Mononuclear cell (primary cell): ENCODE results near the gene RNF43. TPM values are rescaled to one million over a fixed set of nuclear protein-coding genes. Genes with fewer than 3 reads are reported as not detected.

Experiments
- H3K27me3 ChIP-seq: 2 replicates; pipeline ENCODE4 v1.6.0; 2011; ENCODE audit warnings: low read length, control low read depth; ENCODE audit not compliant: insufficient read depth
- H3K4me1 ChIP-seq: 2 replicates; pipeline ENCODE4 v1.5.1; 2011; ENCODE audit warnings: mild to moderate bottlenecking, low read length, control low read depth; ENCODE audit not compliant: insufficient read depth
- H3K4me3 ChIP-seq: 2 replicates; pipeline ENCODE4 v1.5.1; 2011; ENCODE audit warnings: mild to moderate bottlenecking, low read length, moderate library complexity
- H3K9me3 ChIP-seq: 2 replicates; pipeline ENCODE4 v1.5.1; 2011; ENCODE audit warnings: low read depth, mild to moderate bottlenecking, control low read depth, low read length
- total RNA-seq: library from RNA; depleted of rRNA; stranded (reverse); fragments of >200 nt; gene quantifications from one replicate; pipeline ENCODE4 v1.2.3, GENCODE V29; 2012

The RNF43 gene
- total RNA-seq, 1 donor, result 0.42 TPM

- H3K9me3 ChIP-seq, result no peaks in the 10 kb centered on the region
- H3K4me1 ChIP-seq, result no peaks in the 10 kb centered on the region
- H3K4me3 ChIP-seq, result no peak overlapping the region
- H3K27me3 ChIP-seq, result no peaks in the 10 kb centered on the region
These were observed 21.2 kb downstream of the RNF43 start for GRCh38 chr17:58396173-58396572.

- Histone ChIP-seq H3K4me3 (no peak overlapping the region), H3K27me3 (no peaks in the 10 kb centered on the region), H3K4me1 (no peaks in the 10 kb centered on the region), H3K9me3 (no peaks in the 10 kb centered on the region)
These were observed 22.7 kb downstream of the RNF43 start for GRCh38 chr17:58394534-58395223.

- Histone ChIP-seq H3K9me3 (no peaks in the 10 kb centered on the region), H3K4me3 (no peak overlapping the region), H3K4me1 (no peaks in the 10 kb centered on the region), H3K27me3 (no peaks in the 10 kb centered on the region)
These were observed 25.9 kb downstream of the RNF43 start for GRCh38 chr17:58391302-58391984.

GRCh38 chr17:58390884-58391283 lies 26.4 kb downstream of the RNF43 start:
- H3K9me3 ChIP-seq, result no peaks in the 10 kb centered on the region

DNA sequence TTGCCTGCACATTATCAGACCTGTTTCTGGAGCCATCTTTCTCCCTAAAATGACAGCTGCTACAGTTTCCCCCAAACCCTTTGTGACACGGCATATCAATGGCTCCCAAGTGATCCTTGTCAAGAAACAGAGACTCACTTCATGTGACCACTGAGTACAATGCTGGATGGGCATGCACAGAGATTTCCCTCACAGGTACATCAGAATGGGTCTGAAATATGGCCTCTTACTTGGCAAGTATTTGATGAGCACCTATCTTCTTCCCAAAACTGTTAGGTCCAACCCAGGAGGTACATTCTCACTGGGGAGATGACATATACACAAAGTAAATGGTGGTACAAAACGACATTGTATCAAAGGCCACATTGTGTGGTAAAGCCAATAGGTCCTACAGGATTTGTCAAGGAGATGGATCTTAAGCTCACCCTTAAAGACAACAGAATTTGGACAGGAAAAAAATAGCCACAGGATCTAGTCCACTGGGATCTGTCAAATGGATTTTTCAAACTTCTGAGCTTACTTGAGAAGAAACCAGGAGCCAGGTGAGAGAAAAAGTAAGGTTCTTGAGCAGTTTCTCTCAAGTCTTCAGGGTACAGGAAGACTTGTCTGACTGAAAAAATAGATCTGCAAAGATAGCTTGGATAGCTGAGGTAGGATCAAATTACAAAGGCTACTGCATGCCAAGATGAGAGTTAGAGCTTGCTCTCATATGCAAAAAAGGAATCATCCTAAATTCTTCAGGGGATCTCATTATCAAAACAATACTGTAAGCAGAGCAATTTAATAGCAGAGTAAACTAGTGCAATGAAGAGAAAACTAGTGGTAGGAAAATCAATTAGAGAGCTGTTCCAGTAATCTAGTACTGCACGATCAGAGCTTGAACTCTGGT lies 28.8 kb downstream of the RNF43 start:
- Histone ChIP-seq H3K9me3 (no peaks in the 10 kb centered on the region), H3K27me3 (no peaks in the 10 kb centered on the region)

More at GRCh38 chr17:58390884-58391283, 26.4 kb downstream of the RNF43 start:
- Histone ChIP-seq H3K4me3 (no peak overlapping the region), H3K27me3 (no peaks in the 10 kb centered on the region), H3K4me1 (no peaks in the 10 kb centered on the region)

DNA sequence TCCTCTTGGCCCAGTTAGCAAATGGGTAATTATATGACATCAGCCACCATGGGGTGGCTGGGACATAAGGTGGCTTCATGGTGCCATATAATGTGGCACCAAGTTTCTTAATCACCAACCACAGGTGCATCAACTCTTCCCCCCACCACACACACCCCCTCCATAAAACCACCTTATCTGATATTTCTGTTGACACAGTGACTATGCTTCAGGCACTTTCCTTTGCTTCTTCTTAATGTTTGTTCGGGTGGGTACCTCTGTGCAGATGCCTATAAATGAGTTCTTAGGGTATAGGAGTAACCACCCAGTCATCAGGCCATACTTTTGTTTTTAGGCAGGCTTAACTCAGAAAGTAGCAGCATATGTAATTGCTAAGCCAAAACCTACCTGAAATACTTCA lies 29.5 kb downstream of the RNF43 start:
- H3K4me3 ChIP-seq, result no peak overlapping the region
- no peaks in the 10 kb centered on the region for H3K9me3 ChIP-seq
- no peaks in the 10 kb centered on the region for H3K27me3 ChIP-seq
- peaks cover 2% of the 10 kb centered on the region for H3K4me1 ChIP-seq

More for the DNA sequence above, 28.8 kb downstream of the RNF43 start:
- Histone ChIP-seq H3K4me1 (no peaks in the 10 kb centered on the region), H3K4me3 (no peak overlapping the region)

DNA sequence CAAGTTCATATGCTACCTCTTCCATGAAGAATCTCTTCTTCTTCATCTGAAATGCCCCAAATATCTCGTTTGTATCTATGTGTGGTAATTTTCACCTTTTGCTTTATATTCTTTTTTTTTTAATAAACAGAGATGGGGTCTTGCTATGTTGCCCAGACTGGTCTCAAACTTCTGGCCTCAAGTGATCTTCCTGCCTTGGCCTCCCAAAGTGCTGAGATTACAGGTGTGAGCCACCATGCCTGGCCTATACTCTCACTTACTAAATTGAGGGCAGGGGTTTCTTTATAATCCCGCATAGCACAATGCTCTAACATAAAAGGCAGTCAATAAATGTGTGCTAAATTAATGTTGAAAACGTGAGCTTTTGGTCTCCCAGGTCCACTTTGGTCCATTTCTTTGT lies 30.6 kb downstream of the RNF43 start:
- H3K4me1 ChIP-seq, result peaks cover 11% of the 10 kb centered on the region
- no peaks in the 10 kb centered on the region for H3K9me3 ChIP-seq

DNA sequence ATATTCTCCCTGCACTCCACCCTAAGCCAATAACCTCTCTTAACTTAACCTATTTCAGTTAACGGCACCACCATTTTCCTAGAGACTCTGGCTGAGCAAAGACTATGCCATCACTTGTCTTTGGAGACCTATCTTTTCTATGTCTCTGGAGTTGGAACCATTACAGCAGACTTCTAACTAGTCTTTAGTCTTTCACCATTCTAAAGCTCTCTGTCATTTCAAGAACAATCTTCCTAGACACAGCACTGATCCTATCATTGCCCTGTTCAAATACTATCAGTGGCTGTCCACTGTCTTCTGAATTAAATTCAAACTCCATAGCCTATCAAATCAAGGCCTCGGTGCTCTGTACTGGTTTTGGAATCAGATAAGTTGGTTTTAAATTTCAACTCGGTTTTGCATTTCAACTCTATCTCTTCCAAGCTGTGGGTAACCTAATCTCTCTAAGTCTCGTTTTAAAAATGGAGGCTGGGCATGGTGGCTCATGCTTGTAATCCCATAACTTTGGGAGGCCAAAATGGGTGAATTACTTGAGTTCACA lies 31.9 kb downstream of the RNF43 start:
- Histone ChIP-seq H3K9me3 (no peaks in the 10 kb centered on the region), H3K4me1 (peaks cover 22% of the 10 kb centered on the region), H3K27me3 (no peaks in the 10 kb centered on the region), H3K4me3 (no peak overlapping the region)

More for the DNA sequence above, 30.6 kb downstream of the RNF43 start:
- Histone ChIP-seq H3K4me3 (no peak overlapping the region), H3K27me3 (no peaks in the 10 kb centered on the region)

- Histone ChIP-seq H3K4me3 (no peak overlapping the region), H3K4me1 (peaks cover 23% of the 10 kb centered on the region), H3K27me3 (no peaks in the 10 kb centered on the region), H3K9me3 (no peaks in the 10 kb centered on the region)
These were observed 32.4 kb downstream of the RNF43 start for GRCh38 chr17:58384897-58385296.

DNA sequence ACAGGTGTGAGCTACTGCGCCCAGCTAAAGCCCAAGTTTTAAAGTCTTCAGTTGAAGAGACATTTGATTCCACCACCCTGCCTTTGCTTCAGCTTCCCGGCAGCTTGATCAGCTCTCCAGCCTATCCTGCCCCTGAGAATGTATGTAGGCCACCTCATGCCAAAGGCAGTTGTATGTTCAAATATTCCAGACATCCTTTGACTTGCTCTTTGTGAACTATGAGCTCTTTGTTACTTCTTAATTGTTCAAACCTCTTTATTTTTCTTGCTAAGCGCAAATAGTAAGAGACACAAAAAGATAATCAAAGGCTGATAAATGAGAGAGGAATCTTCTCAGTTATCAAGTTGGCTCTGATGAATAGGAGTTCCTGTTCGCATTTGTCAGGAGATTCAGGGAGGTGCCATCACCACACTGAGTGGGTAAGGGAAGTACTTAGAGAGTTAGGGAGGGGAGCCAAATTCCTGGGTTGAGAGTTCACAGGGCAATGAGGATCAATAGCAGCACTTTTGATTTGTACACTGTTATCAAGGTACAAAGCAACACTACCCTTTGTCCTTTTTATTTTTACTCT lies 33.4 kb downstream of the RNF43 start:
- no peaks in the 10 kb centered on the region for H3K9me3 ChIP-seq

GRCh38 chr17:58382872-58383242 lies 34.5 kb downstream of the RNF43 start:
- Histone ChIP-seq H3K4me1 (peaks cover 38% of the 10 kb centered on the region), H3K27me3 (no peaks in the 10 kb centered on the region), H3K9me3 (no peaks in the 10 kb centered on the region), H3K4me3 (no peak overlapping the region)

More for the DNA sequence above, 33.4 kb downstream of the RNF43 start:
- Histone ChIP-seq H3K4me3 (no peak overlapping the region), H3K4me1 (peaks cover 32% of the 10 kb centered on the region), H3K27me3 (no peaks in the 10 kb centered on the region)

GRCh38 chr17:58382108-58382871 lies 35.0 kb downstream of the RNF43 start:
- Histone ChIP-seq H3K9me3 (no peaks in the 10 kb centered on the region), H3K4me3 (no peak overlapping the region), H3K27me3 (no peaks in the 10 kb centered on the region), H3K4me1 (peaks cover 38% of the 10 kb centered on the region)

DNA sequence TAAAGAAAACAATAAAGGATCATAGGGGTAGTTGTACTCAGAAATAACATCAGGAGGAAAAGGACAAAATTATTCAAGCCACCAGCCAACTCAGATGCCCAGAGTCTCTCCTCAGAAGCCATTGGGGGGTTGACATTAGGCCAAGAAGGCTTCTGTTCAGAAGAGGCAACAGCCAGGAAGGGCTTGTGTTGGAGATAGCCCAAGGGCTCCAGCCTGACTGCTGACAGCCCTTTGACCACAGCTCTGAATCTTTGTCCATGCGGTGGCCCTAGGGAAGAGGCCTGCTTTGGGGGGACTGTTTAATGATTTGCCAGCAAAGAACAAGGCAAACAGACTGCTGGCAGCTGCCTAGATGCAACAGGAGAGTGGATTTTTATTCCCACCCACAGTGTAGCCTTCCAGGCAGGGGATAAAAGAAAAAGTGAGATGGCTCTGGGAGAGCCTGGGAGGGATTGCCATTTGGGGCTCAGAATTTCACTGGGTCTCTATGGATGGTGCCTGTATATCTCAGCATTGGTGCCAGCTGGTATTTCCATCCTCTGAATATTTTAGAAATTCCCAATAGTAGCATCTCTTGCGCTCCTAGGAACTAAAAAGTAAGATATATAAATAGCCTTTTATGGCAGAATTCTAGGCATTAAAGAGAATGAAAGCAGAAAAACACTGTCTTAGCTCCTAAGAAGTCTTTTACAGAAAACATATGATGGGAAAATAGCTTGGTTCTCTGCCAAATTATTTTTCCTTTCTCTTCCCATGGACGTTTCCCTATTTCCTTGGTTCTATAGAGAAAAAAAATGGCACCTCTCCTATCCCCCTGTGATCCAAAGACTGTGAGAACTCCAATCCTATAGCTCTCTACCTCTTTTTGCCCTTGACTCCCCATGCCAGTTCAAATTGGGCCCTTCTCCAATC lies 36.0 kb downstream of the RNF43 start:
- Histone ChIP-seq H3K27me3 (no peaks in the 10 kb centered on the region), H3K4me1 (peaks cover 47% of the 10 kb centered on the region), H3K9me3 (no peaks in the 10 kb centered on the region), H3K4me3 (no peak overlapping the region)
